ENCODE results near the gene ARHGAP42.

Gene ARHGAP42

GRCh38 chr11:100932474-100933100 lies 245.5 kb downstream of the ARHGAP42 start:
- Histone ChIP-seq H2AFZ (ENCODE audit: low read length, unreplicated experiment) (no peak overlapping the region), H3K27ac (ENCODE audit: low read depth, low read length) (no peak overlapping the region), H3K27me3 (ENCODE audit: insufficient read depth, low read length) (no peaks in the 10 kb centered on the region), H3K79me2 (ENCODE audit: control insufficient read depth, insufficient read depth, low read length, unreplicated experiment) (no peaks in the 10 kb centered on the region), H3K4me1 (ENCODE audit: control insufficient read depth, insufficient read depth, low read length, unreplicated experiment) (peaks cover 25% of the 10 kb centered on the region), H3K36me3 (ENCODE audit: insufficient read depth, low read length) (no peaks in the 10 kb centered on the region), H3K4me3 (ENCODE audit: low read depth, low read length) (no peak overlapping the region)

GRCh38 chr11:100936781-100937180 lies 249.7 kb downstream of the ARHGAP42 start:
- H3K4me3 ChIP-seq (ENCODE audit: low read depth, low read length): no peak overlapping the region
- H3K27me3 ChIP-seq (ENCODE audit: insufficient read depth, low read length): no peaks in the 10 kb centered on the region
- no peaks in the 10 kb centered on the region for H3K36me3 ChIP-seq (ENCODE audit: insufficient read depth, low read length)
- no peak overlapping the region for H2AFZ ChIP-seq (ENCODE audit: low read length, unreplicated experiment)
- H3K27ac ChIP-seq (ENCODE audit: low read depth, low read length): no peak overlapping the region
- peaks cover 3% of the 10 kb centered on the region for H3K4me1 ChIP-seq (ENCODE audit: control insufficient read depth, insufficient read depth, low read length, unreplicated experiment)
- H3K79me2 ChIP-seq (ENCODE audit: control insufficient read depth, insufficient read depth, low read length, unreplicated experiment): no peaks in the 10 kb centered on the region

- Histone ChIP-seq H3K4me3 (ENCODE audit: low read depth, low read length) (no peak overlapping the region), H2AFZ (ENCODE audit: low read length, unreplicated experiment) (no peak overlapping the region), H3K27me3 (ENCODE audit: insufficient read depth, low read length) (no peaks in the 10 kb centered on the region), H3K36me3 (ENCODE audit: insufficient read depth, low read length) (no peaks in the 10 kb centered on the region), H3K79me2 (ENCODE audit: control insufficient read depth, insufficient read depth, low read length, unreplicated experiment) (no peaks in the 10 kb centered on the region), H3K27ac (ENCODE audit: low read depth, low read length) (no peak overlapping the region), H3K4me1 (ENCODE audit: control insufficient read depth, insufficient read depth, low read length, unreplicated experiment) (no peaks in the 10 kb centered on the region)
These were observed 252.5 kb downstream of the ARHGAP42 start for GRCh38 chr11:100939571-100939970.

GRCh38 chr11:100940111-100940510 lies 253.0 kb downstream of the ARHGAP42 start:
- no peak overlapping the region for H3K4me3 ChIP-seq (ENCODE audit: low read depth, low read length)
- no peaks in the 10 kb centered on the region for H3K79me2 ChIP-seq (ENCODE audit: control insufficient read depth, insufficient read depth, low read length, unreplicated experiment)
- no peak overlapping the region for H2AFZ ChIP-seq (ENCODE audit: low read length, unreplicated experiment)
- H3K27me3 ChIP-seq (ENCODE audit: insufficient read depth, low read length): no peaks in the 10 kb centered on the region
- no peaks in the 10 kb centered on the region for H3K36me3 ChIP-seq (ENCODE audit: insufficient read depth, low read length)
- H3K27ac ChIP-seq (ENCODE audit: low read depth, low read length): no peak overlapping the region
- no peaks in the 10 kb centered on the region for H3K4me1 ChIP-seq (ENCODE audit: control insufficient read depth, insufficient read depth, low read length, unreplicated experiment)

GRCh38 chr11:100941033-100941432 lies 253.9 kb downstream of the ARHGAP42 start:
- H3K36me3 ChIP-seq (ENCODE audit: insufficient read depth, low read length): no peaks in the 10 kb centered on the region
- no peaks in the 10 kb centered on the region for H3K27me3 ChIP-seq (ENCODE audit: insufficient read depth, low read length)
- H3K27ac ChIP-seq (ENCODE audit: low read depth, low read length): no peak overlapping the region
- no peaks in the 10 kb centered on the region for H3K4me1 ChIP-seq (ENCODE audit: control insufficient read depth, insufficient read depth, low read length, unreplicated experiment)
- no peak overlapping the region for H3K4me3 ChIP-seq (ENCODE audit: low read depth, low read length)
- H3K79me2 ChIP-seq (ENCODE audit: control insufficient read depth, insufficient read depth, low read length, unreplicated experiment): no peaks in the 10 kb centered on the region
- H2AFZ ChIP-seq (ENCODE audit: low read length, unreplicated experiment): no peak overlapping the region

GRCh38 chr11:100942016-100942415 lies 254.9 kb downstream of the ARHGAP42 start:
- Histone ChIP-seq H3K4me1 (ENCODE audit: control insufficient read depth, insufficient read depth, low read length, unreplicated experiment) (no peaks in the 10 kb centered on the region), H3K36me3 (ENCODE audit: insufficient read depth, low read length) (no peaks in the 10 kb centered on the region), H2AFZ (ENCODE audit: low read length, unreplicated experiment) (no peak overlapping the region), H3K4me3 (ENCODE audit: low read depth, low read length) (no peak overlapping the region), H3K79me2 (ENCODE audit: control insufficient read depth, insufficient read depth, low read length, unreplicated experiment) (no peaks in the 10 kb centered on the region), H3K27me3 (ENCODE audit: insufficient read depth, low read length) (no peaks in the 10 kb centered on the region), H3K27ac (ENCODE audit: low read depth, low read length) (no peak overlapping the region)

GRCh38 chr11:100948936-100949335 lies 261.8 kb downstream of the ARHGAP42 start:
- H3K27ac ChIP-seq (ENCODE audit: low read depth, low read length): no peak overlapping the region
- H3K4me3 ChIP-seq (ENCODE audit: low read depth, low read length): no peak overlapping the region
- H3K79me2 ChIP-seq (ENCODE audit: control insufficient read depth, insufficient read depth, low read length, unreplicated experiment): no peaks in the 10 kb centered on the region
- H2AFZ ChIP-seq (ENCODE audit: low read length, unreplicated experiment): no peak overlapping the region
- no peaks in the 10 kb centered on the region for H3K27me3 ChIP-seq (ENCODE audit: insufficient read depth, low read length)
- no peaks in the 10 kb centered on the region for H3K4me1 ChIP-seq (ENCODE audit: control insufficient read depth, insufficient read depth, low read length, unreplicated experiment)
- H3K36me3 ChIP-seq (ENCODE audit: insufficient read depth, low read length): peaks cover 3% of the 10 kb centered on the region; the same call in 1 of the 2 replicates

- Histone ChIP-seq H2AFZ (ENCODE audit: low read length, unreplicated experiment) (no peak overlapping the region), H3K79me2 (ENCODE audit: control insufficient read depth, insufficient read depth, low read length, unreplicated experiment) (no peaks in the 10 kb centered on the region), H3K27ac (ENCODE audit: low read depth, low read length) (no peak overlapping the region), H3K4me3 (ENCODE audit: low read depth, low read length) (no peak overlapping the region), H3K4me1 (ENCODE audit: control insufficient read depth, insufficient read depth, low read length, unreplicated experiment) (no peaks in the 10 kb centered on the region), H3K36me3 (ENCODE audit: insufficient read depth, low read length) (peaks cover 3% of the 10 kb centered on the region; the same call in 1 of the 2 replicates), H3K27me3 (ENCODE audit: insufficient read depth, low read length) (no peaks in the 10 kb centered on the region)
These were observed 262.4 kb downstream of the ARHGAP42 start for GRCh38 chr11:100949443-100949842.

- H3K27ac ChIP-seq (ENCODE audit: low read depth, low read length): no peak overlapping the region
- H3K79me2 ChIP-seq (ENCODE audit: control insufficient read depth, insufficient read depth, low read length, unreplicated experiment): no peaks in the 10 kb centered on the region
- H3K36me3 ChIP-seq (ENCODE audit: insufficient read depth, low read length): peaks cover 3% of the 10 kb centered on the region; the same call in 1 of the 2 replicates
- no peaks in the 10 kb centered on the region for H3K27me3 ChIP-seq (ENCODE audit: insufficient read depth, low read length)
- H3K4me3 ChIP-seq (ENCODE audit: low read depth, low read length): no peak overlapping the region
- no peaks in the 10 kb centered on the region for H3K4me1 ChIP-seq (ENCODE audit: control insufficient read depth, insufficient read depth, low read length, unreplicated experiment)
- no peak overlapping the region for H2AFZ ChIP-seq (ENCODE audit: low read length, unreplicated experiment)
These were observed 268.2 kb downstream of the ARHGAP42 start for GRCh38 chr11:100955318-100955717.

- Histone ChIP-seq H3K36me3 (ENCODE audit: insufficient read depth, low read length) (peaks cover 3% of the 10 kb centered on the region; the same call in 1 of the 2 replicates), H3K4me1 (ENCODE audit: control insufficient read depth, insufficient read depth, low read length, unreplicated experiment) (no peaks in the 10 kb centered on the region), H3K27ac (ENCODE audit: low read depth, low read length) (no peak overlapping the region), H2AFZ (ENCODE audit: low read length, unreplicated experiment) (no peak overlapping the region), H3K79me2 (ENCODE audit: control insufficient read depth, insufficient read depth, low read length, unreplicated experiment) (no peaks in the 10 kb centered on the region), H3K27me3 (ENCODE audit: insufficient read depth, low read length) (no peaks in the 10 kb centered on the region), H3K4me3 (ENCODE audit: low read depth, low read length) (no peak overlapping the region)
These were observed 269.3 kb downstream of the ARHGAP42 start for GRCh38 chr11:100956351-100956750.

GRCh38 chr11:100957499-100957898 lies 270.4 kb downstream of the ARHGAP42 start:
- no peak overlapping the region for H3K4me3 ChIP-seq (ENCODE audit: low read depth, low read length)
- H3K36me3 ChIP-seq (ENCODE audit: insufficient read depth, low read length): peaks cover 3% of the 10 kb centered on the region; the same call in 1 of the 2 replicates
- no peaks in the 10 kb centered on the region for H3K4me1 ChIP-seq (ENCODE audit: control insufficient read depth, insufficient read depth, low read length, unreplicated experiment)
- no peaks in the 10 kb centered on the region for H3K79me2 ChIP-seq (ENCODE audit: control insufficient read depth, insufficient read depth, low read length, unreplicated experiment)
- H2AFZ ChIP-seq (ENCODE audit: low read length, unreplicated experiment): no peak overlapping the region
- no peak overlapping the region for H3K27ac ChIP-seq (ENCODE audit: low read depth, low read length)
- H3K27me3 ChIP-seq (ENCODE audit: insufficient read depth, low read length): no peaks in the 10 kb centered on the region

Data from ACC112 (cell line).